DMS79 treated with DMSO at 0.1 percent for 48 hours (cell line): Measurements from ENCODE around the gene LHFPL2.
"Not testable (repeated sequence)": the region's sequence is repeated elsewhere in the genome, so short reads cannot be mapped to it uniquely, and the experiment has no call there.

ENCODE experiments used
- DNase-seq: peaks from one replicate; lab custom pipeline; 2025; lab: John Stamatoyannopoulos, UW

Gene LHFPL2

GRCh38 chr5:78640662-78641474 lies 7.7 kb downstream of the LHFPL2 start:
- DNase-seq: no peak

- DNase-seq: no peak
These were observed 8.8 kb downstream of the LHFPL2 start for GRCh38 chr5:78639791-78640190.

- DNase-seq: no peak
These were observed 9.5 kb downstream of the LHFPL2 start for GRCh38 chr5:78638973-78639669.

GRCh38 chr5:78638423-78638822 lies 10.1 kb downstream of the LHFPL2 start:
- peak; percentile 20 for DNase-seq

GRCh38 chr5:78637468-78637867 lies 11.1 kb downstream of the LHFPL2 start:
- no peak for DNase-seq

GRCh38 chr5:78636682-78637081 lies 11.9 kb downstream of the LHFPL2 start:
- no peak for DNase-seq

- DNase-seq: no peak
These were observed 13.9 kb downstream of the LHFPL2 start for GRCh38 chr5:78634634-78635033.

- DNase-seq: no peak
These were observed 14.3 kb downstream of the LHFPL2 start for GRCh38 chr5:78634229-78634628.

- no peak for DNase-seq
These were observed 14.9 kb downstream of the LHFPL2 start for GRCh38 chr5:78633700-78634099.

GRCh38 chr5:78632467-78632866 lies 16.1 kb downstream of the LHFPL2 start:
- no peak for DNase-seq

- no peak for DNase-seq
These were observed 16.6 kb downstream of the LHFPL2 start for GRCh38 chr5:78631931-78632330.

- DNase-seq: no peak
These were observed 18.5 kb downstream of the LHFPL2 start for GRCh38 chr5:78630047-78630446.

GRCh38 chr5:78629624-78630023 lies 18.9 kb downstream of the LHFPL2 start:
- DNase-seq: no peak

GRCh38 chr5:78628270-78628992 lies 20.1 kb downstream of the LHFPL2 start:
- no peak for DNase-seq

- no peak for DNase-seq
These were observed 20.8 kb downstream of the LHFPL2 start for GRCh38 chr5:78627766-78628165.

- no peak for DNase-seq
These were observed 21.4 kb downstream of the LHFPL2 start for GRCh38 chr5:78627175-78627574.

- peak; percentile 15 for DNase-seq
These were observed 22.5 kb downstream of the LHFPL2 start for GRCh38 chr5:78626009-78626571.

- DNase-seq: no peak
These were observed 23.6 kb downstream of the LHFPL2 start for GRCh38 chr5:78624992-78625391.

GRCh38 chr5:78624011-78624541 lies 24.5 kb downstream of the LHFPL2 start:
- no peak for DNase-seq

GRCh38 chr5:78622302-78622971 lies 26.1 kb downstream of the LHFPL2 start:
- no peak for DNase-seq

- no peak for DNase-seq
These were observed 27.3 kb downstream of the LHFPL2 start for GRCh38 chr5:78621291-78621738.

GRCh38 chr5:78620119-78620518 lies 28.5 kb downstream of the LHFPL2 start:
- DNase-seq: not testable (repeated sequence)
